HepG2 (cell line): Measurements from ENCODE around the gene GLYAT. TPM values are rescaled to one million over a fixed set of nuclear protein-coding genes. Genes with fewer than 3 reads are reported as not detected.

Experiments used
- ATAC-seq: fragments of 200-7000 bp; cut with Tn5 transposase; 3 replicates; pipeline ENCODE4 v1.9.1; 2020; ENCODE audit warnings: mild to moderate bottlenecking, moderate library complexity
- BruUV-seq: library from RNA; stranded (reverse); fragments of 400-500 nt; replicated peaks from 2 replicates; lab custom pipeline; 2021; lab: Mats Ljungman, UMichigan
- CTCF ChIA-PET: fragments of 300-600 bp; formaldehyde crosslinking; extraction: SDS; loops from one replicate; lab custom pipeline; 2021; ENCODE audit warnings: low total read pairs, inconsistent platforms, low intra/inter-chr PET ratio; lab: Yijun Ruan, JAX
- POLR2A ChIA-PET: fragments of 350-600 bp; sonication (Branson Sonifier 250); formaldehyde crosslinking; loops from one replicate; lab custom pipeline; 2020; ENCODE audit warnings: antibody characterized with exemption, inconsistent platforms; lab: Yijun Ruan, JAX
- DNase-seq: peaks from one replicate; pipeline ENCODE4 v3.0.0-alpha.2; 2015; ENCODE audit warnings: low spot score
- FAIRE-seq: peaks from 3 replicates; lab custom pipeline; 2011; peaks lifted over from hg19 to GRCh38; lab: Jason Lieb, UNC
- H2AFZ ChIP-seq: one replicate; pipeline ENCODE4 v1.6.1; 2011; ENCODE audit warnings: low read length, inconsistent platforms
- H3K27ac ChIP-seq: fragments of 300-600 bp; 3 replicates; pipeline ENCODE4 v1.8.0; 2011; ENCODE audit warnings: mixed run types, mild to moderate bottlenecking, mixed read lengths, low read length, inconsistent platforms; ENCODE audit not compliant: insufficient read depth; ENCODE audit errors: extremely low read length
- H3K27me3 ChIP-seq, 2 experiments: fragments of 200-600 bp in 1 of 2; 2 replicates in 1 of 2; 3 replicates in 1 of 2; pipeline versions ENCODE4 v1.6.0 to v1.8.0; 2011; ENCODE audit warnings: low read length in 2 of 2, mild to moderate bottlenecking in 2 of 2, moderate library complexity in 2 of 2, inconsistent platforms in 1 of 2; ENCODE audit not compliant: insufficient read depth in 2 of 2, control insufficient read depth in 1 of 2
- H3K36me3 ChIP-seq, 2 experiments: fragments of 200-600 bp in 1 of 2; replicated peaks in 1 of 2; 2 replicates in 1 of 2; 3 replicates in 1 of 2; pipeline versions ENCODE4 v1.5.1 to v1.8.0; 2011; ENCODE audit warnings: low read length in 2 of 2, inconsistent platforms in 1 of 2; ENCODE audit not compliant: insufficient read depth in 2 of 2, control insufficient read depth in 1 of 2
- H3K4me1 ChIP-seq: 2 replicates; pipeline ENCODE4 v1.5.1; 2012; ENCODE audit warnings: low read length, inconsistent platforms; ENCODE audit not compliant: insufficient read depth
- H3K4me2 ChIP-seq: 2 replicates; pipeline ENCODE4 v1.6.0; 2011; ENCODE audit warnings: low read depth, low read length, inconsistent platforms
- H3K4me3 ChIP-seq, 3 experiments: fragments of 200-600 bp in 1 of 3; sonication (generic), shearing (Covaris generic) in 1 of 3; replicated peaks in 1 of 3; 2 replicates each; pipeline ENCODE4 v1.5.1; 2011 to 2016; ENCODE audit warnings: low read length in 3 of 3, inconsistent platforms in 2 of 3, low read depth in 2 of 3, mild to moderate bottlenecking in 2 of 3, control low read depth in 1 of 3, mixed read lengths in 1 of 3; ENCODE audit not compliant: insufficient read depth in 1 of 3
- H3K79me2 ChIP-seq: one replicate; pipeline ENCODE4 v1.6.1; 2011; ENCODE audit warnings: low read length, inconsistent platforms; ENCODE audit not compliant: insufficient read depth
- H3K9ac ChIP-seq: 2 replicates; pipeline ENCODE4 v1.6.0; 2011; ENCODE audit warnings: mild to moderate bottlenecking, low read depth, low read length, inconsistent platforms; ENCODE audit not compliant: insufficient read depth
- H3K9me3 ChIP-seq: 2 replicates; pipeline ENCODE4 v1.5.1; 2012; ENCODE audit warnings: mild to moderate bottlenecking, low read length
- H4K20me1 ChIP-seq: 2 replicates; pipeline ENCODE4 v1.6.0; 2011; ENCODE audit warnings: inconsistent platforms, mild to moderate bottlenecking, low read length, moderate library complexity; ENCODE audit not compliant: insufficient read depth
- CBX1 ChIP-seq: IDR thresholded peaks from one replicate; pipeline ENCODE4 v1.6.1; 2016; ENCODE audit warnings: antibody characterized with exemption, low read depth
- CREB3 ChIP-seq: sonication (generic); formaldehyde crosslinking; IDR thresholded peaks from 2 replicates; pipeline ENCODE4 v1.5.0; 2020; ENCODE audit warnings: missing genetic modification reagents
- KDM4B ChIP-seq: sonication (generic); formaldehyde crosslinking; IDR thresholded peaks from 2 replicates; pipeline ENCODE4 v1.4.0; 2020; ENCODE audit warnings: missing genetic modification reagents
- MZF1 ChIP-seq: sonication (generic); formaldehyde crosslinking; IDR thresholded peaks from 2 replicates; pipeline ENCODE4 v1.8.1; 2023; ENCODE audit warnings: mild to moderate bottlenecking, missing genetic modification reagents, borderline replicate concordance
- PRDM10 ChIP-seq: sonication (generic); formaldehyde crosslinking; IDR thresholded peaks from 2 replicates; pipeline ENCODE4 v1.4.0; 2020; ENCODE audit warnings: low read depth, missing genetic modification reagents
- RBM22 ChIP-seq: fragments of 200-400 bp; formaldehyde crosslinking; optimal IDR thresholded peaks from 2 replicates; pipeline ENCODE3; 2017; ENCODE audit warnings: mild to moderate bottlenecking, low read length, moderate library complexity
- RELA ChIP-seq: sonication (generic); formaldehyde crosslinking; IDR thresholded peaks from 2 replicates; pipeline ENCODE4 v1.4.0; 2020; ENCODE audit warnings: missing genetic modification reagents
- SALL1 ChIP-seq: sonication (generic); formaldehyde crosslinking; IDR thresholded peaks from 2 replicates; pipeline ENCODE4 v1.8.0; 2022; ENCODE audit warnings: mild to moderate bottlenecking, missing genetic modification reagents
- ZNF350 ChIP-seq: sonication (generic); formaldehyde crosslinking; IDR thresholded peaks from 2 replicates; pipeline ENCODE4 v1.4.0; 2020; ENCODE audit warnings: mild to moderate bottlenecking, low read depth, missing genetic modification reagents, borderline replicate concordance
- ZNF572 ChIP-seq: sonication (generic); formaldehyde crosslinking; IDR thresholded peaks from 2 replicates; pipeline ENCODE4 v1.5.1; 2020; ENCODE audit warnings: mild to moderate bottlenecking, missing genetic modification reagents
- ZNF75D ChIP-seq: sonication (generic); formaldehyde crosslinking; IDR thresholded peaks from 2 replicates; pipeline ENCODE4 v1.8.1; 2023; ENCODE audit warnings: missing genetic modification reagents, mild to moderate bottlenecking, borderline replicate concordance
- ZNF790 ChIP-seq: sonication (generic); formaldehyde crosslinking; IDR thresholded peaks from 2 replicates; pipeline ENCODE4 v1.8.0; 2022; ENCODE audit warnings: missing genetic modification reagents, mild to moderate bottlenecking, borderline replicate concordance
- WGBS: methylation state at CpG from one replicate; pipeline ENCODE4 v1.1.6; 2017; ENCODE audit warnings: low lambda C conversion rate; 5-methylcytosine and 5-hydroxymethylcytosine counted together
- in situ Hi-C: cut with HindIII; loops from 2 replicates; pipeline ENCODE4 v1.10.0; 2017; ENCODE audit warnings: low pct_unique_long_range_greater_than_20kb; ENCODE audit not compliant: extremely low pct_ligation_motif_present
- intact Hi-C: fragments of 100-400 bp; cut with micrococcal nuclease; formaldehyde crosslinking; loops from one replicate; pipeline ENCODE4 v1.10.0; 2022; ENCODE audit not compliant: unreplicated experiment
- polyA plus RNA-seq, 8 experiments: library from polyadenylated mRNA; depleted of rRNA in 3 of 8; stranded (reverse) in 7 of 8; unstranded in 1 of 8; fragments of >200 nt; fragmentation: Illumina TruSeq in 4 of 8; extraction: Trizol in 4 of 8; gene quantifications; 2 replicates each; pipeline versions ENCODE4 v1.2.1 to v1.2.3, GENCODE V29; 2011 to 2016; ENCODE audit warnings: low read depth in 4 of 8, missing spikeins in 1 of 8, mixed read lengths in 1 of 8; ENCODE audit not compliant: insufficient read depth in 1 of 8
- total RNA-seq, 5 experiments: library from RNA; depleted of rRNA; stranded (reverse); fragments of >200 nt; fragmentation: Illumina TruSeq; extraction: Trizol; gene quantifications; 2 replicates each; pipeline ENCODE4 v1.2.3, GENCODE V29; 2016; ENCODE audit warnings: low read depth in 1 of 5

The GLYAT gene
- total and polyA plus RNA-seq, 2 of the 13 experiments (the other 11 are each of a cell fraction or from before 2014, with no cell fraction given): not detected

GRCh38 chr11:58693026-58693425 is 38.7 kb downstream of the GLYAT start:
- intact Hi-C loops: no loop called here
- BruUV-seq: no TSS peak
- no peak for TF ChIP-seq RELA (CRISPR knock-in tag)
- TF ChIP-seq, all 625 proteins: peak for 0
- Histone ChIP-seq H3K4me1 (no peaks in the 10 kb centered on the region), H2AFZ (no peak overlapping the region), H3K9ac (no peak overlapping the region), H3K27ac (no peak overlapping the region), H3K27me3 (no peaks in the 10 kb centered on the region), H3K9me3 (no peaks in the 10 kb centered on the region), H4K20me1 (no peaks in the 10 kb centered on the region), H3K79me2 (no peaks in the 10 kb centered on the region), H3K36me3 (no peaks in the 10 kb centered on the region), H3K4me2 (no peak overlapping the region), H3K4me3 (no peak overlapping the region)
- ATAC-seq: no peak
- in situ Hi-C loops: no loop called here
- WGBS: 89% methylated on average over 1 of the region's 1 CpG
- FAIRE-seq: no peak
- POLR2A ChIA-PET: no interaction called here
- CTCF ChIA-PET: no interaction called here
- DNase-seq: no peak

GRCh38 chr11:58691675-58692074 is 40.1 kb downstream of the GLYAT start:
- no peak overlapping the region for H3K4me3 ChIP-seq
- H3K27ac ChIP-seq: no peak overlapping the region
- H2AFZ ChIP-seq: no peak overlapping the region
- H3K4me2 ChIP-seq: no peak overlapping the region
- POLR2A ChIA-PET: no interaction called here
- no peaks in the 10 kb centered on the region for H4K20me1 ChIP-seq
- H3K9me3 ChIP-seq: no peaks in the 10 kb centered on the region
- no TSS peak for BruUV-seq
- no peak for FAIRE-seq
- no peak for ATAC-seq
- H3K27me3 ChIP-seq: no peaks in the 10 kb centered on the region
- CTCF ChIA-PET: no interaction called here
- no peaks in the 10 kb centered on the region for H3K36me3 ChIP-seq
- in situ Hi-C loops: no loop called here
- intact Hi-C loops: no loop called here
- H3K4me1 ChIP-seq: no peaks in the 10 kb centered on the region
- H3K79me2 ChIP-seq: no peaks in the 10 kb centered on the region
- TF ChIP-seq CREB3 (CRISPR knock-in tag) (no peak), PRDM10 (CRISPR knock-in tag) (no peak), RBM22 (no peak), MZF1 (no peak), ZNF350 (CRISPR knock-in tag) (no peak), ZNF75D (no peak), KDM4B (CRISPR knock-in tag) (no peak), ZNF572 (CRISPR knock-in tag) (no peak), CBX1 (no peak), ZNF790 (CRISPR knock-in tag) (no peak), SALL1 (CRISPR knock-in tag) (no peak)
- WGBS: 32% methylated on average over 5 of the region's 5 CpGs
- no peak overlapping the region for H3K9ac ChIP-seq
- no peak for DNase-seq
